Inferior parietal cortex (tissue), 1 donor: Measurements from ENCODE around the gene ERAL1.
"Not testable (repeated sequence)": the region's sequence is repeated elsewhere in the genome, so short reads cannot be mapped to it uniquely, and the experiment has no call there.

Source experiments
- DNase-seq: peaks from one replicate; pipeline ENCODE4 v3.0.0-alpha.2; 2016; ENCODE audit errors: extremely low spot score

ERAL1 gene

DNA sequence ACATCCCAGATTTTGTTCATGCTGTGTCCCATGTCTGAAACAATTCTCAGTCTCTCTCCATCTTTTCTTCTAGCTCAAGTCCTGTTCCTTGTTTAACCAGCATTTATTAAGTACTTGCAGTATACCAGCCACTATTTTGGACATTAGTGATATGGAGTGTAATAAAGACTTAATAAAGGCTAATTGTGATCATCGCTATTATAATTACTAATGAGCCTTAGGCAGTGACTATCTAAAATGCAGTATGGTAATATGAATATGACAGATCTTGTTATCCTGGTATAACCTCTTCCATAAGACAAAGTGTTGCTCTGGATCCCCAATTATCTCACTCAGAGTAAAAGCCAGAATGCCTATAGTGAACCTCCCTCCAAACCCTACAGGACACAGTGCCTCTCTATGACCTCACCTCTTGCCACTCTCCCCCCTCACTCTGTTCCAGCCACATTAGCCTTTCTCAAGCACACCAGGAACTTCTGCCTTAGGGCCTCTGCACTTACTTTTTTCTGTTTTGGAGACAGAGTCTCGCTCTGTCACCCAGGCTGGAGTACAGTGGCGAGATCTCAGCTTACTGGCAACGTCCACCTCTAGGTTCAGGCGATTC, 44.5 kb downstream of the ERAL1 start:
- no peak for DNase-seq

DNA sequence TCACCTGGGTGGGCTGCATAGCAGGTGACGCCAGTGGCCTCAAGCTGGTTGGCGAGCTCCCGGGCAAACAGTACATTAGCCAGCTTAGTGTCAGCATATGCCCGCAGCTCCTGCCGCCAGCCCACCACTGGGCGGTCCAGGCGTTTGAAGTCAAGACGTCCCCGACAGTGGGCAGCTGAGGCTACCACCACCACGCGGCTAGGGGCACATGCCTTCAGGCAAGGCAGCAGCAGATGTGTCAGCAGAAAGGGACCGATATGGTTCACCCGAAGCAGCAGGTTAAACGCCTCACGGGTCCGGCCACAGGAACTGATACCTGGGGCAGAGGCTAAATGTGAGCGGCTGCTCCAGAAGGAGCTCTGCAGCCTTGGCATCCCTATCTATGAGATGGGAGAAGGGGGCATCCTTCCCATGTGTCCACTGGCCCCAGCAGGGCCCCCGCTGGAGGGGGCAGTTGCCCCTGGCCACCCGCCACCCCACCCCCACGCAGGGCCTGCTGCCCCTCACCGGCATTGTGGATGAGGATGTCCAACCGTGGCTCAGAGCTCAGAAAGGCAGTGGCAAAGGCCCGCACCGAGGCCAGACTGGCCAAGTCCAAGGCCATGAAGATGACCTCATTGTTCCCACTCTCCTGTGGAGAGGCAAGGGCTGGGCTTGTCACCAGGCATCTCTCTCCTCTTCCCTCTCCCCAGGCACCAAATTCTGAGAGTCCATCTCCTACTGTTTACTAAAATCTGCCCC, 46.3 kb downstream of the ERAL1 start:
- DNase-seq, result no peak

DNA sequence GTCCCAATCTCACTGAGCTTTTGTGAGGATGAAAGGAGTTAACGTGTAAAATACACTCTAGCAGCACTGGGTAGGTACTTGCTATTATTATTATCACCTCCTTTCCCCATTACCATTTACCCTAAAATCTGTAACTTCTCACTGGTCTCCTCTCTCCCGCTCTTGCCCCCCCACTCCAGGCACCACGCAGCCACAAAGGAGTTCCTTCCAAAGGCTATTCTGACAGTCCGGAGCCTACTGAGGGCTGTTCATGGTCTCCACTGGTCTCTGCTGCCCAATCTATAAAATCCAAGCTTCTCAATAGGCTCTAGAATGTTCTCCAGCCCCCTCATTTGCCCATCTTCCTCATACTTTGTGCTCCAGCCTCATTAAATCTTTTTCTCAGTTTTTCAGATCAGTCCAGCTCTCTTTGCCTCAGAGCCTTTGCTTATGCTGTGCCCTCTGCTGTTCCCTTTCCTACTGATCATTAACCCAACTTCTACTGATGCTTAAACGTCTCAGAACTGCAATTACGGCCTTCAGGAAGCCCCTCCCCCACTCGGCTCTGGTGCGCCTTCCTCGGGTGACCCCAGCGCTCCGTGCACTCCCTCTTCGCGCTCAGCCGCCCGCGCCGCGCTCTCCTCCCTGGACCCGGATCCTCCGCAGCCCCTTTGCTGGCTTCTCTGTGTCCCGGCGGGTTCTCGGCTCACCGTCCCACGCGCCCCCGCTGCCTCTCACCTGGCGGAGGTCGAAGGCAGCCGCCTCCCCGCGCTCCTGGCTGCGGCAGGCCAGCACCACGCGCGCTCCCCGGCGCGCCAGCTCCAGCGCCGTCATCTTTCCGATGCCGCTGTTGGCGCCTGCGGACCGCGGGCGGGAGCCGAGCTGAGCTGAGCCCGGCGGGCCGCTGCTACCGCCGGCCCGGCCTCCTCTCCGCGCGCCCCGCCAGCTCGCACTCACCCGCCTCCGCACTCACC, 47.3 kb downstream of the ERAL1 start:
- no peak for DNase-seq

DNA sequence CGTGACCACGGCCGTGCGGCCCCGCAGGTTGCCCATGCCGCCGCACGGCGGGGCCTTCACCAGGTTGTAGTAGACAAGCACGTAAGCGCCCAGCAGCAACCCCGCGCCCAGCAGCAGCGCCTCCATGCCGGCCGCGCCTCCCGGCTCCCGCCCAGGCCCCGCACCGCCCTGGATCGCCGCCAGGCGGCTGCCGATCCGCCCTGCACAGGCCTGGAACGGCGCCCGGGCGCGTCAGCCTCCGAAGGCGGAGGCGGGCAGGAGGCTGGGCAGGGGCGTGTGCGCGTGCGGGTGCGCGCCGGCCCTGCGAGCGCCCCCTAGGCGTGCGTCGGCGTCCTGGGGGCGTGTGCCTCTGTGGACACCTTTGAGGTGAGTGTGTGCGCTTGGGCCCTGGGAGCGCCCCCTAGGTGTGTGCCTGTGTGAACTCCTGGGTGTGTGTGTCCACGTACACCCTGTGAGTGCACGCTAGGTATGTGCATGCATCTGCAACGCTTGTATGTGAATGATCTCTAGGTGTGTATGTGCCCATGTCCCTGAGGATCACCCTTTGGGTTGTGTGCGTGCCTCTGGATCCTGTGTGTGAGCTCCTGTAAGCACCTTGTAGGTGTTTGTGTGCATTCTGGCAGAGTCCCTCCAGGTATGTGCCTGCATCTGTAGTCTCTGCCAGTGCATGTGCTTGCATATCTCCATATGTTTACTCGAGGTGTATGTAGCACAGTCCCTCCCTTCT, 48.2 kb downstream of the ERAL1 start, which contains the start of gene DHRS13:
DHRS13 (minus strand) TSS at position 261 of the 727 bp plus-strand sequence; CDS start at position 126, 135 bp downstream.
- peak; percentile 78 for DNase-seq

DNA sequence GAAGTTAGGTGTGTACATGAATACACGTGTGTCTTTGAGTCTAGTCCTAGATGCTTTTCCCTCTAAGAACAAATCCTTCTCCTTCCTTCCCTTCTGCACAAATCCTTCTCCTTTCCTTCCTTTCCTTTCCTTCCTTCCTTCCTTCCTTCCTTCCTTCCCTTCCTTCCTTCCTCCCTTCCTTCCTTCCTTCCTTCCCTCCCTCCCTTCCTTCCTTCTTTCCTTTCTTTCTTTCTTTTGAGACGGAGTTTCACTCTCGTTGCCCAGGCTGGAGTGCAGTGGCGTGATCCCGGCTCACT, 48.7 kb downstream of the ERAL1 start:
- DNase-seq, result not testable (repeated sequence)

DNA sequence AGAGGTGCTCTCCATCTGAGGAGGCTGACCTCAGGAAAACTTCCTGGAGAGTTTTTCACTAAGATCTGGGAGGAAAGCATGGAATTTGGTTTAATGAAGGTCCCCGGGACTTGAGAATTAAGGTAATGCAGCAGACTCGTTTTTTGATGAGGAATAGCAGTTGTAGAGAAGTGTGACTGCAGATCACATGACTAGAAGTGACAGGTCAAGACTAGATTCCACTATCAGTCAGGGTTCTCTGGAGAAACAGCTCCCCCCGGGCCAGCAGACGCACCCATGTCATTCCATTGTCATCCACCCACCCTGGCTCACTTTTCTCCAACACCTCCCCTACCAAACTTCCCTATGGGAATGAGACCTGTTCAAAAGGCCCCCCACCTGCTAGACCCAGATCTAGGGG, 50.0 kb downstream of the ERAL1 start:
- no peak for DNase-seq

DNA sequence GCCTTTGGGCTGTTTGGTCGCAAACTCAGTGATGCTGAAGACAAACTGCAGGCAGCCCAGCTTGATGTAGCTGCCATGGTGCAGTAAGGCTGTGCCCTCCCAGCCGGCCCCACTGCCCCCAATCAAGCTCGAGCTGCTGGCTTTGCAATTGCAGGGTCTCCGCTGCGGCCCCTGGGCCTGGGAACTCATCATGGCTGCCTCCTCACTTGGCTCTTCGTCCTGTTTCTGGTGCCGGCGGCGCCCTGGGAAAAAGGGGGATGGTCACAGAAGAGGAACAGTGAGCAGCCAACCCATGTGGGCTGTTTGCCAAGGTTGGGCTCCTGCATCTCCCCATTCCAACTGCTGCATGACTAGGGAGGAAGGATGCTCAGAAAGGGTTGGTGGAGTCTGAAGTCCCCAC, 51.5 kb downstream of the ERAL1 start:
- no peak for DNase-seq

DNA sequence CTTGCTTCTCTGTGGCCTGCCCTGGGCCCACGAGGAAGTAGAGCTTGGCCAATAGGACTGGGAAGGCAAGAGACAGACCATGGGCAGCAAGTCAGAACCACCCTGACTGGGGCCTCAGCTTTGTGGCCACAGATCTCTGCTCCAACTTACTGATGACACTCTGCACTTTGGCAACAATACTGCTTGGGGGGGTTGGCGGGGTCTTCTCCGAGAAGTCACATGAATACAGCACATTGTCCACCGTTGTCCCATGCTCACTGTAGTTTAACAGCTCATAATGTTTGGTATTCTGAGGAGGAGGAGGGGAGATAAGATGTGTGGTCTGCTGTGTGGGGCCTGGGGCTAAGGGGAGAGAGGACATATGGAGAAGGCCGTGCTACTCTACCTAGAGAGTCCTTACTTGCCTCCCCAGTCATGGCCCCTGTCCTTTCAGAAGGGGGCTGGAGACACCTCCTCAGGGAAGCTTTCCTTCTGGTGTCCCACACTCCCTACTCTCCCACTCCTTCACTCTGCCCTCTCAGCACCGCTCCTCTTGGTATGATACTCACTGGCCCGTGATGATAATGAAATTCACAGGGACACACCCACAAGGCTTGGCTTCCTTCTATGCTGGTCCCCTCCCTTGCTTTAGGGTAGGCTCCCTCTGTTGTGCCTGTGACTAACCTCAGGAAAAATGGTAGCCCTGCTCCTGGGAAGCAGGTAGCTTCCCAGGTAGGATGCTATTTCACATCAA, 52.1 kb downstream of the ERAL1 start:
- no peak for DNase-seq

DNA sequence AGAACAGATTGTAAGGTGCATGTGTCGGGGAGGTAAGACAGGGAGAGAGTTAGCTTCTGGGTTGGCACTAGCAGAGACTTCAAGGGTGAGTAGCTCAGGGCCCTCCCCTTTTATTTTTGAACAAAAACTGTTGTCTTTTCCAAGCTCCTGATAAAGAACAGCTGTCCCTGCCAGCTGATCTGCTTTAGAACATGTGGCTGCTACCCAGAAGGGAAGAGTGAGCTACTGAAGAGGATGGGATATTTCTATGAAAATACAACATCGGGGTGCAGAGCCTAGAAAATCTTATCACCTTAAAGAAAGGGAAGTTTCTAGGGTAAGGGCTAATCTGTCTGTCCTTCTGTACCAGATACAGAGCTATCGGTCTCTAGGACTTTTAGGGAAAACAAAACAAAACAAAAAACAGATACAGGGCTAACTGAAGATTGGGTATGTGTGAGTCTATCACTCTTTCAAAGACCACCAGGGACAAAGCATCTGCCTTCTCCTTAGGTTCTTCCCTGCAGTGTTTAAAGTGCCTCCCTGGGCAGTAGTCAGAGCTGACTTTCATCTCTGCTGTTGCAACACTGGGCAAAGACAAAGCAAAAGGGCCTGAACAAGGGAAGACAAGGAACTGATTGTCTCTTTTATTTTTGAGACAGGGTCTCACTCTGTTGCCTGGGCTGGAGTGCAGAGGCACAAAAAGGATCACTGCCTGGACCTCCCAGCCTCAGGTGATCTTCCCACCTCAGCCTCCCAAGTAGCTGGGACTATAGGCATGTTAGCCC, 53.1 kb downstream of the ERAL1 start:
- no peak for DNase-seq

DNA sequence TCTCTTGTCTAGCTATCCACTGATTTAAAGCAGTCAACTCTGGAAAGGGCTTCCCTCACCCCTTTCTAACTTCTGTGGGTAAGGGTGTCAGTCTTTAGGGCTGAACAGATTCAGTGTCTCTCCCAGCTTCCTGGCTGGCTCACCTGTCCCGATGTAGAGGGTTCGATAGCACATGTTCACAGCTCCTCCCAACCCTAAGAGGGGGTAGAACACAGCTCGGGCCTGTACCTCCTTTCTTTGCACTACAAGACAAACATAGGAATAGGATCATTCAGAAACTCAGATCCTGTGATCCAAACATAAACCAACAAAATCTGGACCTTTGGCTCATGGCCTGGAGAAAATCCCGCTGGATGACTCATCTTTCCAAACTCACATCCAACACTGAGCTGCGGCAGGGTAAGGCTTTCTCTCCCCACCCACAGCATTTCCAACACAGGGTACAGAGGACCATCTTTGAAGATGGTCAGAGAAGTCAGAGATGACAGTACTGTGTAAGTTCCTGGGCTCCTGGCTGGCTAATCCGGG, 53.9 kb downstream of the ERAL1 start:
- DNase-seq, result no peak

DNA sequence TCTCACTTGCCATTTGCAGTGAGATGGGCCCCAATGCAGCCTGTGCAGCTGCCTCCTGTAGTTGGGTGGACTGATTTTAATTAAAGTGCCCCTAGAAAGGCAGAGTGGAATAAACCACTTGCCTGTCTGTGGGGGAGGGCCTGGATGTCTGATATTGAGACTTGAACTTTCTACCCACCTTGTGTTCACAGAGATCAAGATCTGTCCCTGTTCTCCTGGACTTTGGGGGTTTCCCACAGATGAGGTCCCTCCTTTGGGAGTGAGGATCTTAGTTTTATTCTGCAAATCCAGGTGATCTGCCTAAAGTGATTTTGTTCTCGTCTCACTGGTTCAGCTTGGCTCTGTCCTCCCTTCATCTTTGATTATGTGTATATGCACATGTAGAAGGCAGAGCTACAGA, 55.7 kb downstream of the ERAL1 start:
- DNase-seq, result no peak
